ENCODE data around the gene SFPQ. TPM values are rescaled to one million over a fixed set of nuclear protein-coding genes. Genes with fewer than 3 reads are reported as not detected.

Gene SFPQ
- total and polyA plus RNA-seq, 3 donors from 2014 or later, result 297 to 436 (median 417) TPM

DNA sequence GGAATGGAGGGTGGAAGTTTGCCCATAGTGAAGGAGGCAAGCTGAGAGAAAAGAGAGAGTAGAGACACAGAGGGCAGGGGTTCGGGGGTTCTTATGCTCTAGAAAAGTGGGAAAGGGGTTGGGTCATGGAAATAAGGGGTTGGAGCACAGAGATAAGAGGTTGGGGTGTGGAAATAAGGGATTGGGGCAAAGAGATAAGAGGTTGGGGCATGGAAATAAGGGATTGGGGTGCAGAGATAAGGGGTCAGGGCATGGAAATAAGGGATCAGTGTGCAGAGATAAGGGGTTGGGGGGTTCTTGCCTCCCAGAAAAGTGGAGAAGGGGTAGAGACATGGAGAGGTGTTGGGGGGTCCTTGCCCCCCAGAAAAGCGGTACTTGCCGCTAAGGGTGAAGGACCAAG, 56.2 kb downstream of the SFPQ start:
- H3K36me3 ChIP-seq (ENCODE audit: low read depth, missing control alignments), result no peaks in the 10 kb centered on the region
- 92 to 95% methylated on average over 3 of the region's 3 CpGs for WGBS, 2 donors
- TF ChIP-seq, protein P1, sequence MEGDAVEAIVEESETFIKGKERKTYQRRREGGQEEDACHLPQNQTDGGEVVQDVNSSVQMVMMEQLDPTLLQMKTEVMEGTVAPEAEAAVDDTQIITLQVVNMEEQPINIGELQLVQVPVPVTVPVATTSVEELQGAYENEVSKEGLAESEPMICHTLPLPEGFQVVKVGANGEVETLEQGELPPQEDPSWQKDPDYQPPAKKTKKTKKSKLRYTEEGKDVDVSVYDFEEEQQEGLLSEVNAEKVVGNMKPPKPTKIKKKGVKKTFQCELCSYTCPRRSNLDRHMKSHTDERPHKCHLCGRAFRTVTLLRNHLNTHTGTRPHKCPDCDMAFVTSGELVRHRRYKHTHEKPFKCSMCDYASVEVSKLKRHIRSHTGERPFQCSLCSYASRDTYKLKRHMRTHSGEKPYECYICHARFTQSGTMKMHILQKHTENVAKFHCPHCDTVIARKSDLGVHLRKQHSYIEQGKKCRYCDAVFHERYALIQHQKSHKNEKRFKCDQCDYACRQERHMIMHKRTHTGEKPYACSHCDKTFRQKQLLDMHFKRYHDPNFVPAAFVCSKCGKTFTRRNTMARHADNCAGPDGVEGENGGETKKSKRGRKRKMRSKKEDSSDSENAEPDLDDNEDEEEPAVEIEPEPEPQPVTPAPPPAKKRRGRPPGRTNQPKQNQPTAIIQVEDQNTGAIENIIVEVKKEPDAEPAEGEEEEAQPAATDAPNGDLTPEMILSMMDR (IDR thresholded peaks at IDR 0.05), result no peak

More for the DNA sequence above, 56.2 kb downstream of the SFPQ start:
- DNase-seq, result no peak
- intact Hi-C loops (cut with DNase I; ENCODE audit: low total_unique reads), result no loop called here
- Histone ChIP-seq H3K27me3 (no peaks in the 10 kb centered on the region), H3K9me3 (no peaks in the 10 kb centered on the region), H3K4me3 (no peak overlapping the region), H3K27ac (no peak overlapping the region), H3K4me1 (no peaks in the 10 kb centered on the region)

Small RNAs within 50 kb of the gene (small RNA-seq; reads per million reads assigned to genes)
- gene RF00019, result 0 reads per million in 2 donors

Other genes with a start within 250 kb of the SFPQ start
- gene TMEM35B, start 207.8 kb downstream of the SFPQ start, total RNA-seq, result 10 to 100 TPM; 43.5 to 54.8 TPM
- 55.8 TPM for gene TMEM35B, start 207.8 kb downstream of the SFPQ start, polyA plus RNA-seq (ENCODE audit: insufficient read depth, low read depth, low replicate concordance)
- 10 to 100 TPM; 35.4 to 40.0 TPM for gene ZMYM6, start 161.2 kb downstream of the SFPQ start, total RNA-seq
- 16.0 TPM for gene ZMYM6, start 161.2 kb downstream of the SFPQ start, polyA plus RNA-seq (ENCODE audit: insufficient read depth, low read depth, low replicate concordance)
- gene ZMYM1, start 113.8 kb downstream of the SFPQ start, total RNA-seq, result 10 to 100 TPM; 20.7 to 24.2 TPM
- 10.8 TPM for gene ZMYM1, start 113.8 kb downstream of the SFPQ start, polyA plus RNA-seq (ENCODE audit: insufficient read depth, low read depth, low replicate concordance)
- 10 to 100 TPM; 63.5 to 73.5 TPM for gene ZMYM4, start 75.6 kb upstream of the SFPQ start, total RNA-seq
- gene ZMYM4, start 75.6 kb upstream of the SFPQ start, polyA plus RNA-seq (ENCODE audit: insufficient read depth, low read depth, low replicate concordance), result 68.6 TPM

Measured in testis (tissue), 3 donors.